Measurements from ENCODE around the gene FAM53C. TPM values are rescaled to one million over a fixed set of nuclear protein-coding genes. Genes with fewer than 3 reads are reported as not detected.
A peak's percentile ranks its signal among the peaks of the same experiment; 100 is the strongest.

FAM53C gene
- total and polyA plus RNA-seq, 2 donors (not counting 3 experiments of a cell fraction or from before 2014, with no cell fraction given): 37.4 to 37.9 TPM

DNA sequence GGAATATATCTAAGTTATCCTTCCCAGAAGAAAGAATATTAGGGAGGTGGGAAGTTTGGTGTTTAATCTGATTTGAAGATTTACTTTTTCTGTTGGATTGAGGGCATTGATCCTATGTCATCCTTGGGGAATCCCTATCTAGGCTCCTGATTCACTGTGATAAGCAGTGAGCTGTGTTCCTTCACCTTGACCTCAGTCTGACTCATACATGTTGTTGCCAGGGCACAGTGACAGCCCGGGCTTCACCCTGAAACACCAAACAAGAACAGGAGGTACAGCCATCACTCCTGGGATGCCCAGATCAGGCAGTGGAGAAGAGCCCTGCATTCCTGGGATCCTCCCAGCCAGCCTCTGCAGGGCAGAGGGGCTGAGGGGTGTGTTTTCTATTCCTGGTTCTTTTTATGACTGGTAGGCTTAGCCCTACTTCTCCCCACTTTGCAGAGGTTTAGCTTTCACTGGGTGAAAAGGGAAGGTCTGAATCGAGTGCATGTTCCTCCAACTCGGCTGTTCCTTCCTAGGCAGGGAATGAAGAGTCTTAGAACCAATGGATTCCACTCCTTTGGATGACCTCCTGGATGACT is 3.1 kb upstream of the FAM53C start:
- H3K4me1 ChIP-seq (ENCODE audit: control insufficient read depth, extremely low read depth, insufficient read depth, low read length): peaks cover 19% of the 10 kb centered on the region
- FAIRE-seq: no peak
- peaks cover 23% of the 10 kb centered on the region for H3K79me2 ChIP-seq (ENCODE audit: control insufficient read depth, insufficient read depth, low read length)
- H3K4me3 ChIP-seq (replicated peaks in 1 of 3; ENCODE audit: insufficient read depth in 1 of 3, low read depth in 1 of 3, low read length in 3 of 3): no peak overlapping the region
- H2AFZ ChIP-seq (ENCODE audit: low read depth, low read length): no peak overlapping the region
- H3K27ac ChIP-seq (ENCODE audit: insufficient read depth, low read depth, low read length): no peak overlapping the region
- H3K36me3 ChIP-seq (ENCODE audit: control insufficient read depth in 2 of 2, extremely low read depth in 1 of 2, insufficient read depth in 2 of 2, low read length in 2 of 2): no peaks in the 10 kb centered on the region
- H3K27me3 ChIP-seq (ENCODE audit: control insufficient read depth in 2 of 2, insufficient read depth in 2 of 2, low read length in 2 of 2): no peaks in the 10 kb centered on the region
- no peak overlapping the region for H3K9ac ChIP-seq (replicated peaks; ENCODE audit: extremely low read depth, insufficient read depth, low read length)
- no peaks in the 10 kb centered on the region for H3K9me3 ChIP-seq (replicated peaks; ENCODE audit: control insufficient read depth, insufficient read depth, low read length)
- dilution Hi-C loops (cut with MboI; ENCODE audit: extremely low pct_ligation_motif_present, low sequenced_read_pairs): no loop called here
- TF ChIP-seq POLR2AphosphoS5 (IDR thresholded peaks at IDR 0.05; ENCODE audit: insufficient read depth, low read depth, low read length) (no peak), EZH2 (IDR thresholded peaks at IDR 0.05; ENCODE audit: borderline replicate concordance, low read depth, low read length, severe bottlenecking) (no peak), MYC (IDR thresholded peaks at IDR 0.05; ENCODE audit: low read depth, low read length) (no peak), GATA2 (IDR thresholded peaks at IDR 0.05; ENCODE audit: insufficient read depth, insufficient read length, low read depth, low read length) (peak; percentile 45), JUN (IDR thresholded peaks at IDR 0.05; ENCODE audit: borderline replicate concordance, insufficient read depth, insufficient read length, low read depth) (no peak), POLR2A (IDR thresholded peaks at IDR 0.05; ENCODE audit: low read depth, low read length) (no peak)
- TF ChIP-seq, protein P1, sequence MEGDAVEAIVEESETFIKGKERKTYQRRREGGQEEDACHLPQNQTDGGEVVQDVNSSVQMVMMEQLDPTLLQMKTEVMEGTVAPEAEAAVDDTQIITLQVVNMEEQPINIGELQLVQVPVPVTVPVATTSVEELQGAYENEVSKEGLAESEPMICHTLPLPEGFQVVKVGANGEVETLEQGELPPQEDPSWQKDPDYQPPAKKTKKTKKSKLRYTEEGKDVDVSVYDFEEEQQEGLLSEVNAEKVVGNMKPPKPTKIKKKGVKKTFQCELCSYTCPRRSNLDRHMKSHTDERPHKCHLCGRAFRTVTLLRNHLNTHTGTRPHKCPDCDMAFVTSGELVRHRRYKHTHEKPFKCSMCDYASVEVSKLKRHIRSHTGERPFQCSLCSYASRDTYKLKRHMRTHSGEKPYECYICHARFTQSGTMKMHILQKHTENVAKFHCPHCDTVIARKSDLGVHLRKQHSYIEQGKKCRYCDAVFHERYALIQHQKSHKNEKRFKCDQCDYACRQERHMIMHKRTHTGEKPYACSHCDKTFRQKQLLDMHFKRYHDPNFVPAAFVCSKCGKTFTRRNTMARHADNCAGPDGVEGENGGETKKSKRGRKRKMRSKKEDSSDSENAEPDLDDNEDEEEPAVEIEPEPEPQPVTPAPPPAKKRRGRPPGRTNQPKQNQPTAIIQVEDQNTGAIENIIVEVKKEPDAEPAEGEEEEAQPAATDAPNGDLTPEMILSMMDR (IDR thresholded peaks at IDR 0.05; ENCODE audit: extremely low read depth in 1 of 2, insufficient read depth in 1 of 2, low read depth in 1 of 2, low read length in 2 of 2): no peak
- TF ChIP-seq, protein P2, sequence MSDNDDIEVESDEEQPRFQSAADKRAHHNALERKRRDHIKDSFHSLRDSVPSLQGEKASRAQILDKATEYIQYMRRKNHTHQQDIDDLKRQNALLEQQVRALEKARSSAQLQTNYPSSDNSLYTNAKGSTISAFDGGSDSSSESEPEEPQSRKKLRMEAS (IDR thresholded peaks at IDR 0.05; ENCODE audit: insufficient read depth, insufficient read length): no peak
- POLR2A ChIA-PET: no interaction called here
- no TSS peak for BruUV-seq (replicated peaks)
- no peak for DNase-seq (ENCODE audit: low read depth, low spot score)
- CTCF ChIA-PET: no interaction called here
- intact Hi-C loops (cut with micrococcal nuclease): loop anchor here (5.0 kb wide), 2 partner anchors 113 to 158 kb away; partner anchors contain the start of genes BRD8 and KIF20A
- H3K9me1 ChIP-seq (replicated peaks; ENCODE audit: control insufficient read depth, extremely low read depth, insufficient read depth, low read length): no peaks in the 10 kb centered on the region
- no peaks in the 10 kb centered on the region for H4K20me1 ChIP-seq (replicated peaks; ENCODE audit: control insufficient read depth, extremely low read depth, insufficient read depth, low read length)
- H3K4me2 ChIP-seq (ENCODE audit: insufficient read depth, low read length): no peak overlapping the region
